ENCODE data around the gene ZNF285. TPM values are rescaled to one million over a fixed set of nuclear protein-coding genes. Genes with fewer than 3 reads are reported as not detected.
"Not testable (repeated sequence)": the region's sequence is repeated elsewhere in the genome, so short reads cannot be mapped to it uniquely, and the experiment has no call there.

The ZNF285 gene
- total RNA-seq, 8 experiments from 2014 or later, result 1.3 to 12.2 (median 7.0) TPM

- no peak overlapping the region for H3K27ac ChIP-seq
- no peak for ATAC-seq (replicated peaks in 6 of 8)
- 83 to 100% (median 86%) methylated on average over 1 to 4 of the region's 4 CpGs; no CpG with 5 or more reads in 3 of the 10 experiments for WGBS, 10 experiments
- in situ Hi-C loops (cut with MboI; ENCODE audit: low pct_unique_long_range_greater_than_20kb in 2 of 9, low sequenced_read_pairs in 9 of 9, unreplicated experiment in 9 of 9), result no loop called here
- H3K4me1 ChIP-seq (replicated peaks in 1 of 2), result no peaks in the 10 kb centered on the region
- H3K4me3 ChIP-seq, result no peak overlapping the region
These were observed 55.4 kb downstream of the ZNF285 start for GRCh38 chr19:44345959-44346358.

- H3K27ac ChIP-seq, result no peak overlapping the region
- H3K4me1 ChIP-seq (replicated peaks in 1 of 2), result no peaks in the 10 kb centered on the region
- ATAC-seq (replicated peaks in 6 of 8), result no peak
- 0 to 100% (median 0%) methylated on average over 1 of the region's 1 CpG; no CpG with 5 or more reads in 7 of the 10 experiments for WGBS, 10 experiments
- no peak overlapping the region for H3K4me3 ChIP-seq
- in situ Hi-C loops (cut with MboI; ENCODE audit: low pct_unique_long_range_greater_than_20kb in 2 of 9, low sequenced_read_pairs in 9 of 9, unreplicated experiment in 9 of 9), result no loop called here
These were observed 57.2 kb downstream of the ZNF285 start for GRCh38 chr19:44344255-44344654.

- H3K4me3 ChIP-seq, result no peak overlapping the region
- no peaks in the 10 kb centered on the region for H3K4me1 ChIP-seq (replicated peaks in 1 of 2)
- in situ Hi-C loops (cut with MboI; ENCODE audit: low pct_unique_long_range_greater_than_20kb in 2 of 9, low sequenced_read_pairs in 9 of 9, unreplicated experiment in 9 of 9), result no loop called here
- no peak for ATAC-seq (replicated peaks in 6 of 8)
- 67 to 100% (median 92%) methylated on average over 1 to 2 of the region's 2 CpGs; no CpG with 5 or more reads in 1 of the 10 experiments for WGBS, 10 experiments
- H3K27ac ChIP-seq, result no peak overlapping the region
These were observed 59.6 kb downstream of the ZNF285 start for GRCh38 chr19:44341794-44342193.

- in situ Hi-C loops (cut with MboI; ENCODE audit: low pct_unique_long_range_greater_than_20kb in 2 of 9, low sequenced_read_pairs in 9 of 9, unreplicated experiment in 9 of 9); H3K27ac ChIP-seq; ATAC-seq (replicated peaks in 6 of 8); H3K4me3 ChIP-seq; H3K4me1 ChIP-seq (replicated peaks in 1 of 2): not testable (repeated sequence)
- 0 to 93% (median 40%) methylated on average over 1 to 2 of the region's 3 CpGs; no CpG with 5 or more reads in 5 of the 10 experiments for WGBS, 10 experiments
These were observed 66.8 kb downstream of the ZNF285 start for GRCh38 chr19:44334639-44335038.

Other genes starting within 250 kb of the ZNF285 start
- 10 to 100 TPM; 19.6 to 56.9 (median 41.6) TPM for gene ZNF226, start 236.5 kb downstream of the ZNF285 start, total RNA-seq
- gene ZNF227, start 189.1 kb downstream of the ZNF285 start, total RNA-seq, result 10 to 100 TPM; 17.3 to 35.7 (median 28.7) TPM
- gene ZNF233, start 141.7 kb downstream of the ZNF285 start, total RNA-seq, result 1 to 10 TPM in 7 of 8 experiments, under 1 TPM in 1; 0.75 to 8.4 (median 1.9) TPM
- 10 to 100 TPM in 2 of 8 experiments, 1 to 10 TPM in 6; 5.4 to 12.3 (median 8.1) TPM for gene ZNF235, start 96.6 kb downstream of the ZNF285 start, total RNA-seq
- 10 to 100 TPM in 5 of 8 experiments, 1 to 10 TPM in 3; 5.2 to 11.3 (median 10.6) TPM for gene ZNF112, start 44.9 kb downstream of the ZNF285 start, total RNA-seq
- gene ZNF229, start 46.9 kb upstream of the ZNF285 start, total RNA-seq, result 10 to 100 TPM in 2 of 8 experiments, 1 to 10 TPM in 3, under 1 TPM in 3; 0.04 to 14.9 (median 6.3) TPM
- 10 to 100 TPM in 1 of 8 experiments, 1 to 10 TPM in 7; 4.1 to 11.8 (median 7.1) TPM for gene ZNF180, start 98.9 kb upstream of the ZNF285 start, total RNA-seq
- under 1 TPM in 1 of 8 experiments, not detected in 7; 0.08 TPM for gene CEACAM20, start 128.1 kb upstream of the ZNF285 start, total RNA-seq
- 1 to 10 TPM in 1 of 8 experiments, under 1 TPM in 1, not detected in 6; 0.72 to 2.2 TPM for gene IGSF23, start 212.0 kb upstream of the ZNF285 start, total RNA-seq
- 10 to 100 TPM in 7 of 8 experiments, 1 to 10 TPM in 1; 9.7 to 62.3 (median 32.0) TPM for gene PVR, start 242.3 kb upstream of the ZNF285 start, total RNA-seq

Data from motor neuron (in vitro differentiated cells).